H1 (cell line): ENCODE results near the gene FAM83F. TPM values are rescaled to one million over a fixed set of nuclear protein-coding genes. Genes with fewer than 3 reads are reported as not detected.
A peak's percentile ranks its signal among the peaks of the same experiment; 100 is the strongest.

Experiments used
- ATF3 ChIP-seq: IDR thresholded peaks from 2 replicates; pipeline ENCODE4 v1.6.1; 2011; ENCODE audit warnings: low read depth, mild to moderate bottlenecking, low read length; ENCODE audit not compliant: insufficient read depth
- BCL11A ChIP-seq, 2 experiments: IDR thresholded peaks; one replicate each; pipeline ENCODE4 v1.6.1; 2011; ENCODE audit warnings: low read depth in 2 of 2, low read length in 2 of 2, mild to moderate bottlenecking in 2 of 2
- CHD1 ChIP-seq: IDR thresholded peaks from 2 replicates; pipeline ENCODE4 v1.6.1; 2012; ENCODE audit warnings: low read depth, low read length, improper control_type of control experiment
- HDAC2 ChIP-seq, 2 experiments: fragments of 300-600 bp in 1 of 2; sonication (generic) in 1 of 2; IDR thresholded peaks; 2 replicates each; pipeline ENCODE4 v1.6.1; 2011 to 2012; ENCODE audit warnings: low read depth in 2 of 2, low read length in 2 of 2, mild to moderate bottlenecking in 2 of 2, moderate library complexity in 2 of 2, borderline replicate concordance in 1 of 2, inconsistent platforms in 1 of 2
- KDM1A ChIP-seq: fragments of 200-600, 300-600 bp; sonication (generic); IDR thresholded peaks from 2 replicates; pipeline ENCODE4 v1.7.1; 2016; ENCODE audit warnings: mild to moderate bottlenecking, low read length, borderline replicate concordance
- MAFK ChIP-seq: IDR thresholded peaks from 2 replicates; pipeline ENCODE4 v1.6.1; 2012; ENCODE audit warnings: low read depth, mild to moderate bottlenecking, improper control_type of control experiment, low read length
- RFX5 ChIP-seq: IDR thresholded peaks from 2 replicates; pipeline ENCODE4 v1.6.1; 2011; ENCODE audit warnings: low read depth, low read length, improper control_type of control experiment, borderline replicate concordance
- SIRT6 ChIP-seq: IDR thresholded peaks from one replicate; pipeline ENCODE4 v1.7.1; 2012; ENCODE audit warnings: low read length, inconsistent platforms
- TBP ChIP-seq: IDR thresholded peaks from 2 replicates; pipeline ENCODE4 v1.6.1; 2011; ENCODE audit warnings: low read depth, low read length, improper control_type of control experiment
- YY1 ChIP-seq: IDR thresholded peaks from 2 replicates; pipeline ENCODE4 v1.6.1; 2011; ENCODE audit warnings: low read depth, mild to moderate bottlenecking, low read length
- polyA plus RNA-seq, 7 experiments: library from polyadenylated mRNA; depleted of rRNA in 3 of 7; stranded (reverse) in 5 of 7; unstranded in 2 of 7; fragments of >200 nt in 5 of 7; fragments of 200-250 nt in 2 of 7; gene quantifications; 1 replicate in 5 of 7; 2 replicates in 1 of 7; 4 replicates in 1 of 7; pipeline versions ENCODE4 v1.2.1 to v1.2.3, GENCODE V29; 2011 to 2013; ENCODE audit warnings: missing spikeins in 2 of 7, mixed read lengths in 2 of 7
- total RNA-seq: library from RNA; stranded (reverse); fragmentation: NEBNext Ultra II Directional; extraction: Animal tissue kit (Norgen Biotek cat#: 25700); gene quantifications from 2 replicates; pipeline ENCODE4 v1.2.1, GENCODE V29; 2021
- TF ChIP-seq, protein P1 (sequence below): IDR thresholded peaks from 2 replicates; pipeline ENCODE4 v1.6.1; 2012; ENCODE audit warnings: low read length, inconsistent platforms

FAM83F gene
- total and polyA plus RNA-seq, 2 of the 8 experiments (the other 6 are each of a cell fraction or from before 2014, with no cell fraction given) = 8.6 to 18.9 TPM

- TF ChIP-seq HDAC2 (IDR thresholded peaks at IDR 0.05; ENCODE audit: borderline replicate concordance in 1 of 2, low read depth in 2 of 2, low read length in 2 of 2) (0 out of 4 replicates have a peak, but pooled peaks of 1 of the 2 experiments have one; percentile 29), BCL11A (IDR thresholded peaks at IDR 0.05; ENCODE audit: low read depth in 2 of 2, low read length in 2 of 2) (no peak), ATF3 (no peak), CHD1 (no peak), RFX5 (no peak), MAFK (no peak), KDM1A (no peak), YY1 (no peak), TBP (no peak), SIRT6 (no peak)
- TF ChIP-seq, protein P1, sequence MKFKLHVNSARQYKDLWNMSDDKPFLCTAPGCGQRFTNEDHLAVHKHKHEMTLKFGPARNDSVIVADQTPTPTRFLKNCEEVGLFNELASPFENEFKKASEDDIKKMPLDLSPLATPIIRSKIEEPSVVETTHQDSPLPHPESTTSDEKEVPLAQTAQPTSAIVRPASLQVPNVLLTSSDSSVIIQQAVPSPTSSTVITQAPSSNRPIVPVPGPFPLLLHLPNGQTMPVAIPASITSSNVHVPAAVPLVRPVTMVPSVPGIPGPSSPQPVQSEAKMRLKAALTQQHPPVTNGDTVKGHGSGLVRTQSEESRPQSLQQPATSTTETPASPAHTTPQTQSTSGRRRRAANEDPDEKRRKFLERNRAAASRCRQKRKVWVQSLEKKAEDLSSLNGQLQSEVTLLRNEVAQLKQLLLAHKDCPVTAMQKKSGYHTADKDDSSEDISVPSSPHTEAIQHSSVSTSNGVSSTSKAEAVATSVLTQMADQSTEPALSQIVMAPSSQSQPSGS = no peak
Observed at GRCh38 chr22:39997939-39998726, 3.4 kb downstream of the FAM83F start (continued).
